HL-60 (cell line): Measurements from ENCODE around the gene PARP16.

Experiments
- DNase-seq, 2 experiments: peaks; one replicate each; pipeline ENCODE4 v3.0.0-alpha.2; 2010 to 2020; ENCODE audit warnings: low read depth in 1 of 2, low spot score in 1 of 2
- H3K27ac ChIP-seq: fragments of 250-450 bp; sonication (Bioruptor Pico); replicated peaks from 2 replicates; pipeline ENCODE4 v1.5.1; 2020; ENCODE audit warnings: mild to moderate bottlenecking, moderate library complexity
- H3K27me3 ChIP-seq: fragments of 250-450 bp; sonication (Bioruptor Pico); 2 replicates; pipeline ENCODE4 v1.5.1; 2021; ENCODE audit warnings: mild to moderate bottlenecking, moderate library complexity; ENCODE audit not compliant: insufficient read depth, poor library complexity, severe bottlenecking
- H3K4me3 ChIP-seq: replicated peaks from 2 replicates; pipeline ENCODE4 v1.5.1; 2011; ENCODE audit warnings: mild to moderate bottlenecking, control low read depth, low read length; ENCODE audit not compliant: insufficient read depth
- GABPA ChIP-seq: IDR thresholded peaks from 2 replicates; pipeline ENCODE4 v1.6.1; 2012; ENCODE audit warnings: low read depth
- POLR2AphosphoS5 ChIP-seq: IDR thresholded peaks from 2 replicates; pipeline ENCODE4 v1.6.1; 2012; ENCODE audit warnings: low read depth
- SPI1 ChIP-seq: IDR thresholded peaks from 2 replicates; pipeline ENCODE4 v1.6.1; 2012; ENCODE audit warnings: low read depth, mild to moderate bottlenecking, borderline replicate concordance
- long read RNA-seq: library from polyadenylated mRNA; unstranded; transcript quantifications from one replicate; pipeline ENCODE4 v2.0.0, GENCODE V29; 2020
- TF ChIP-seq, protein P1 (sequence below): IDR thresholded peaks from 2 replicates; pipeline ENCODE4 v1.6.1; 2012; ENCODE audit warnings: low read depth; ENCODE audit not compliant: insufficient replicate concordance
- TF ChIP-seq, protein P2 (sequence below): IDR thresholded peaks from one replicate; pipeline ENCODE4 v1.5.1; 2011; ENCODE audit warnings: low read length, control low read depth, inconsistent platforms; ENCODE audit not compliant: insufficient read depth

PARP16 gene, protein sequence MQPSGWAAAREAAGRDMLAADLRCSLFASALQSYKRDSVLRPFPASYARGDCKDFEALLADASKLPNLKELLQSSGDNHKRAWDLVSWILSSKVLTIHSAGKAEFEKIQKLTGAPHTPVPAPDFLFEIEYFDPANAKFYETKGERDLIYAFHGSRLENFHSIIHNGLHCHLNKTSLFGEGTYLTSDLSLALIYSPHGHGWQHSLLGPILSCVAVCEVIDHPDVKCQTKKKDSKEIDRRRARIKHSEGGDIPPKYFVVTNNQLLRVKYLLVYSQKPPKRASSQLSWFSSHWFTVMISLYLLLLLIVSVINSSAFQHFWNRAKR
- long read RNA-seq, transcript PARP16-201 (6 exons, 2,731 nt): minor isoform, 21 of 203 reads
- long read RNA-seq, transcript PARP16-206 (6 exons, 2,343 nt): major isoform, 121 of 203 reads
- long read RNA-seq, partial matches to known transcripts: 38 of 203 reads
- long read RNA-seq, other reads (novel, unspliced or antisense): 17 of 203 reads

DNA sequence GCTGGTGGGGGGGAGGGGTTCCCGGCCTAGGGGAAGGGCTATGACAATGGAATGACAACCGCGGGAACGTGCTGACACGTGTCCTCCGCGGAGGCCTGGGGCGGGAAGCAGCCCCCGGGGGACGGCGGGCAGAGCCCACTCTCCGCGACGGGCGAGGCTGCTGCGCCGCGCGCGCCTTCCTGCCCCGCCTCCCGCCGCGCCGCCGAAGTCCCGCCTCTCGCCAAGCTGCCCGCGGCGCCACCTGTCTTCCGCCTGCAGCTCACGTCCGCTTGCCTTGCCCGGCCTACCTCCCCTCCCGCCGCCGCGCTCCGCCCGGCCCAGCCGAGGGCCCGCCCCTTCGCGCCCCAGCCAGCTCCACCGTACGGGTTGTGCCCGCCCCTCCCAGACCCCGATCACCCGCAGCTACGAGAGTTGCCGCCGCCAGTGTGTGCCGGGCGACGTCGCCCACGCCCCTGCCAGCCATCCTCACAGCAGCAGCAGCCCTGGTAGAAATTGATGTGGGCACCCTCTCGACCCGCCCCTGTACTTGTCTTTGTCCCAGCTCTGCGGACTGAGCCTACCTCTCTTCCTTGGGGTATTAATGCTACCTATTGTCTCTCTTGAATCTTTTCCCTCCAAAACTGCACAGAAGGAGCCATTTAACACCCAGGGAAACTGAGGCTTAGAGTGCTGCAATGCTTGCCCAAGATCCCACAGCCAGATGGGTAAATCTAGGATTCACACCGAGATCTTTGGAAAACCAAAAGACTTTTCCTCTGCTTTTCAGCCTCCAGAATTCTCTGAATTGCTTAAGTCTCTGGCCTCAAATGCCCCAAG, at the start of gene PARP16:
TSS of gene PARP16 (minus strand) at position 180 of the 816 bp plus-strand sequence. CDS start 457 bp downstream, outside the sequence.
- peak within 1 kb of the TSS; percentile 82 for H3K4me3 ChIP-seq
- peak; percentile 59 for TF ChIP-seq POLR2AphosphoS5
- TF ChIP-seq, protein P1, sequence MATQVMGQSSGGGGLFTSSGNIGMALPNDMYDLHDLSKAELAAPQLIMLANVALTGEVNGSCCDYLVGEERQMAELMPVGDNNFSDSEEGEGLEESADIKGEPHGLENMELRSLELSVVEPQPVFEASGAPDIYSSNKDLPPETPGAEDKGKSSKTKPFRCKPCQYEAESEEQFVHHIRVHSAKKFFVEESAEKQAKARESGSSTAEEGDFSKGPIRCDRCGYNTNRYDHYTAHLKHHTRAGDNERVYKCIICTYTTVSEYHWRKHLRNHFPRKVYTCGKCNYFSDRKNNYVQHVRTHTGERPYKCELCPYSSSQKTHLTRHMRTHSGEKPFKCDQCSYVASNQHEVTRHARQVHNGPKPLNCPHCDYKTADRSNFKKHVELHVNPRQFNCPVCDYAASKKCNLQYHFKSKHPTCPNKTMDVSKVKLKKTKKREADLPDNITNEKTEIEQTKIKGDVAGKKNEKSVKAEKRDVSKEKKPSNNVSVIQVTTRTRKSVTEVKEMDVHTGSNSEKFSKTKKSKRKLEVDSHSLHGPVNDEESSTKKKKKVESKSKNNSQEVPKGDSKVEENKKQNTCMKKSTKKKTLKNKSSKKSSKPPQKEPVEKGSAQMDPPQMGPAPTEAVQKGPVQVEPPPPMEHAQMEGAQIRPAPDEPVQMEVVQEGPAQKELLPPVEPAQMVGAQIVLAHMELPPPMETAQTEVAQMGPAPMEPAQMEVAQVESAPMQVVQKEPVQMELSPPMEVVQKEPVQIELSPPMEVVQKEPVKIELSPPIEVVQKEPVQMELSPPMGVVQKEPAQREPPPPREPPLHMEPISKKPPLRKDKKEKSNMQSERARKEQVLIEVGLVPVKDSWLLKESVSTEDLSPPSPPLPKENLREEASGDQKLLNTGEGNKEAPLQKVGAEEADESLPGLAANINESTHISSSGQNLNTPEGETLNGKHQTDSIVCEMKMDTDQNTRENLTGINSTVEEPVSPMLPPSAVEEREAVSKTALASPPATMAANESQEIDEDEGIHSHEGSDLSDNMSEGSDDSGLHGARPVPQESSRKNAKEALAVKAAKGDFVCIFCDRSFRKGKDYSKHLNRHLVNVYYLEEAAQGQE: no peak
- H3K27ac ChIP-seq: peak within 1 kb of the TSS; percentile 68
- H3K27me3 ChIP-seq: no peaks in the 10 kb centered on the region
- DNase-seq: peak; percentile 87 to 89

DNA sequence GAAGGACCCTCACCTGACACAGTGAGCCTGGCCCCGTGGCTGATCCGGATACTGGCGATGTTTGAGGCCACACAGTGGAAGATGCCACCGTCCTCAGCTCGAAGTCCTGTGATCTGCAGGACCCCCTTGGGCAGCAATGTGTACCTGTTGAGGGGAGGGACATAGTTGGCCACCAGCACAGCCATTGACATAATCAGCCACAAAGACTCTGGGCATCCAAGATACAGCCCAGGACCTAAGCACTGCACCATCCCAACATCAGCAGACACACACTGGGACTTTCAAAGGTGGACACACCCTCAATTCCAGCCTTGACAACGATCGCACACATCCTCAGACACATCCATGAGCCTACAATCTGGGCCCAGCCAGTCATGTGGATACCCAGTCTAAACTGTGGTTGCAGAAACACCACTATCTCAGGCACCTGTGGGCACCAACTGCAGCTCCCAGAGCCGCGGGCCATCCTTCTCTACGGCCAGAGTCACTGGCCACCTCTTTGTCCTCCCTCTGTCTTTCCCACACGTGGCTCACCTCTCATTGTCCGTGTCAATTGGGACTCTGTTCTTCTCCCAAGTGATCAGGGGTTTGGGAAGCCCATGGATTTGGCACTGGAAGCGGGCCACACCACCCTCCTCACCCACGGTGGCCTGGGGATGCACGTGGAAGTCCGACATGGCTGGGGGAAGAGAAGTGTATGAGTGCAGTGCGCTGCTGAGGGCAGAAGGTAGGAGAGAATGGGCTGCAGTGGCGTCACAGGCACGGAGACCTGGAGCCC, 48.8 kb upstream of the PARP16 start:
- Histone ChIP-seq H3K27me3 (peaks cover 2% of the 10 kb centered on the region), H3K27ac (no peak overlapping the region), H3K4me3 (no peak overlapping the region)
- TF ChIP-seq SPI1: no peak
- TF ChIP-seq, protein P2, sequence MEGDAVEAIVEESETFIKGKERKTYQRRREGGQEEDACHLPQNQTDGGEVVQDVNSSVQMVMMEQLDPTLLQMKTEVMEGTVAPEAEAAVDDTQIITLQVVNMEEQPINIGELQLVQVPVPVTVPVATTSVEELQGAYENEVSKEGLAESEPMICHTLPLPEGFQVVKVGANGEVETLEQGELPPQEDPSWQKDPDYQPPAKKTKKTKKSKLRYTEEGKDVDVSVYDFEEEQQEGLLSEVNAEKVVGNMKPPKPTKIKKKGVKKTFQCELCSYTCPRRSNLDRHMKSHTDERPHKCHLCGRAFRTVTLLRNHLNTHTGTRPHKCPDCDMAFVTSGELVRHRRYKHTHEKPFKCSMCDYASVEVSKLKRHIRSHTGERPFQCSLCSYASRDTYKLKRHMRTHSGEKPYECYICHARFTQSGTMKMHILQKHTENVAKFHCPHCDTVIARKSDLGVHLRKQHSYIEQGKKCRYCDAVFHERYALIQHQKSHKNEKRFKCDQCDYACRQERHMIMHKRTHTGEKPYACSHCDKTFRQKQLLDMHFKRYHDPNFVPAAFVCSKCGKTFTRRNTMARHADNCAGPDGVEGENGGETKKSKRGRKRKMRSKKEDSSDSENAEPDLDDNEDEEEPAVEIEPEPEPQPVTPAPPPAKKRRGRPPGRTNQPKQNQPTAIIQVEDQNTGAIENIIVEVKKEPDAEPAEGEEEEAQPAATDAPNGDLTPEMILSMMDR: no peak
- TF ChIP-seq, protein P1: no peak
- TF ChIP-seq POLR2AphosphoS5: no peak
- TF ChIP-seq GABPA: no peak
- no peak for DNase-seq

DNA sequence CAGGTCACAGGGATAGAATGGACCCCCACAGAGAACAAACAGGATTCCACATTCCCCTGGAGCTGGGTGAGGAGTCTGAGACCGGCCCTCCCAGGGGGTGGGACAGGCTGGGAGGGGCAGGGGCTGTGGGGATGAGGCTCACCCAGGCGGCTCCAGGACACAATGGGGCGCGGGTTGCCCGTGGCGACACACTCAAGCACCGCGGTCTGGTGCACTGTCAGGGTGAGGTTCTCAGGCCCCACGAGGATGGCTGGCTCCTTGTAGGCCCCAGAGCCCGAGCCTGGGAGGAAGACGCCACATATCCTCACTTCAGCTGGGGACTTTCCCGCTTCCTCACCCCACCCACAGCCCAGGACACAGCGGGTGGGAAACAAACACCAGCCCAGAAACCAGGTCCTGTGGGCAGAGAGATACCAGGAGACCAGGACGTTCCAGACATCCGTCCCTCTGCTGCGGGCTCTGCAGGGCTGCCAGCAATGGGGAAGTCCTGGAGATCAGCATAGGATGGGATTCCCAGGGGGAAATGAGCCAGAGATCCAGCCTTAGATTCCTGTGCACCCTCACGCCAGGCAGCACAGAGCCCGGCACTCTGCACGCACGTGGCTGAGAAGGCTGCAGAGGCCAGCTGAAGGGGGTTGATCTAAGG, 48.0 kb upstream of the PARP16 start:
- TF ChIP-seq SPI1: no peak
- Histone ChIP-seq H3K4me3 (no peak overlapping the region), H3K27ac (no peak overlapping the region), H3K27me3 (peaks cover 2% of the 10 kb centered on the region)
- DNase-seq: no peak

DNA sequence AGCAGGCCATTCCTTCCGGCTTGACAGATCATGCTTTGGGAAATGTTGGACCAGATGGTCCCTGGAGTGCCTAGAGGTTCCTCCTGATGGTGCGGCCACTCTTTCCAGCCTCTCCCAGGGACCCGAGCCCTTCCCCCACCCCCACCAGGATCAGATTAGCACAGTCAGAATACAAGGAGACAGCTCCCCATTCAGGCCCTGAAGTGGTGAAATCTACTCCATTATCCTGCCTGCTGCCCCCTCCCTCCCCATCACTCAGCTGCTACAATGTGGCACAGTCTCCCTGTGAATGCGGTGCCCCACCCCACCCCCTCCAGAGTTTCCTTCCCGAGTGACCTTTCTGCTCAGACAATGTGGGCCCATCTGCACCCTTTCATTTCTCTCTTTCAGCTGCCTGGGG, 47.2 kb upstream of the PARP16 start:
- peaks cover 2% of the 10 kb centered on the region for H3K27me3 ChIP-seq
- no peak overlapping the region for H3K27ac ChIP-seq
- no peak for TF ChIP-seq SPI1
- TF ChIP-seq, protein P1: no peak
- TF ChIP-seq POLR2AphosphoS5: no peak
- TF ChIP-seq, protein P2: no peak
- no peak for TF ChIP-seq GABPA
- H3K4me3 ChIP-seq: no peak overlapping the region
- DNase-seq: no peak
